B cell (primary cell): ENCODE data around the gene COBLL1. TPM values are rescaled to one million over a fixed set of nuclear protein-coding genes. Genes with fewer than 3 reads are reported as not detected.
A peak's percentile ranks its signal among the peaks of the same experiment; 100 is the strongest.

Experiments used
- ATAC-seq: fragments of 200-7000 bp; cut with Tn5 transposase; one replicate; pipeline ENCODE4 v1.10.0; 2021; ENCODE audit warnings: low read depth, mild to moderate bottlenecking, moderate number of reproducible peaks, moderate library complexity
- CTCF ChIA-PET: fragments of 350-600 bp; sonication (Branson Sonifier 250); formaldehyde crosslinking; loops from one replicate; lab custom pipeline; 2021; ENCODE audit warnings: antibody characterized with exemption, inconsistent platforms; lab: Charles Lee
- POLR2A ChIA-PET: fragments of 350-600 bp; sonication (Branson Sonifier 250); formaldehyde crosslinking; loops from one replicate; lab custom pipeline; 2021; ENCODE audit warnings: antibody characterized with exemption; lab: Charles Lee
- DNase-seq: peaks from one replicate; pipeline ENCODE4 v3.0.0; 2013
- H2AFZ ChIP-seq: 2 replicates; pipeline ENCODE4 v1.6.1; 2012; ENCODE audit warnings: mild to moderate bottlenecking, low read depth, low read length; ENCODE audit not compliant: insufficient read depth, poor library complexity, severe bottlenecking
- H3K27ac ChIP-seq, 2 donors: 1 replicate in 1 of 2; 2 replicates in 1 of 2; pipeline ENCODE4 v1.5.1; 2012 to 2013; ENCODE audit warnings: low read length in 2 of 2, mild to moderate bottlenecking in 2 of 2, moderate library complexity in 1 of 2
- H3K27me3 ChIP-seq, 4 experiments: fragments of 200-600 bp in 1 of 4; sonication (generic) in 1 of 4; replicated peaks in 1 of 4; 1 replicate in 2 of 4; 2 replicates in 2 of 4; pipeline versions ENCODE4 v1.6.1 to v1.7.0; 2013 to 2016; ENCODE audit warnings: low read length in 3 of 4, mild to moderate bottlenecking in 2 of 4, mixed read lengths in 1 of 4, moderate library complexity in 1 of 4; ENCODE audit not compliant: insufficient read depth in 4 of 4, control insufficient read depth in 3 of 4; ENCODE audit errors: control extremely low read depth in 1 of 4
- H3K36me3 ChIP-seq, 2 experiments: replicated peaks in 1 of 2; 1 replicate in 1 of 2; 2 replicates in 1 of 2; pipeline versions ENCODE4 v1.6.1 to v1.7.1; 2013; ENCODE audit warnings: low read length in 1 of 2; ENCODE audit not compliant: insufficient read depth in 2 of 2, control insufficient read depth in 1 of 2; ENCODE audit errors: control extremely low read depth in 1 of 2, extremely low read depth in 1 of 2
- H3K4me1 ChIP-seq, 2 donors: fragments of 200-600 bp in 1 of 2; sonication (generic) in 1 of 2; 1 replicate in 1 of 2; 2 replicates in 1 of 2; pipeline versions ENCODE4 v1.5.1 to v1.6.1; 2013 to 2017; ENCODE audit warnings: low read length in 2 of 2; ENCODE audit not compliant: control insufficient read depth in 2 of 2, insufficient read depth in 2 of 2
- H3K4me2 ChIP-seq: replicated peaks from 2 replicates; pipeline ENCODE3; 2012; ENCODE audit warnings: mild to moderate bottlenecking, low read depth, low read length; ENCODE audit not compliant: poor library complexity, severe bottlenecking
- H3K4me3 ChIP-seq, 5 experiments: fragments of 200-600 bp in 1 of 5; sonication (generic) in 1 of 5; 1 replicate in 3 of 5; 2 replicates in 2 of 5; pipeline versions ENCODE4 v1.5.1 to v1.7.0; 2011 to 2016; ENCODE audit warnings: low read length in 4 of 5, mild to moderate bottlenecking in 4 of 5, low read depth in 2 of 5, control low read depth in 1 of 5, moderate library complexity in 1 of 5; ENCODE audit not compliant: insufficient read depth in 1 of 5; ENCODE audit errors: control extremely low read depth in 1 of 5, extremely low read depth in 1 of 5
- H3K79me2 ChIP-seq: fragments of 200-600 bp; sonication (generic); one replicate; pipeline ENCODE4 v1.6.0; 2016; ENCODE audit warnings: low read length; ENCODE audit not compliant: control insufficient read depth, insufficient read depth
- H3K9ac ChIP-seq: fragments of 200-600 bp; sonication (generic); 2 replicates; pipeline ENCODE4 v1.6.1; 2017; ENCODE audit warnings: mild to moderate bottlenecking, low read length, moderate library complexity
- H3K9me3 ChIP-seq, 3 donors: one replicate each; pipeline versions ENCODE4 v1.6.1 to v1.7.1; 2013; ENCODE audit warnings: low read length in 2 of 3; ENCODE audit not compliant: control insufficient read depth in 2 of 3, insufficient read depth in 1 of 3; ENCODE audit errors: control extremely low read depth in 1 of 3
- H4K20me1 ChIP-seq: 2 replicates; pipeline ENCODE4 v1.6.0; 2012; ENCODE audit warnings: mild to moderate bottlenecking, low read length; ENCODE audit not compliant: insufficient read depth, control insufficient read depth, poor library complexity, severe bottlenecking
- H3K27ac Mint-ChIP-seq: one replicate; pipeline ENCODE4 v1.8.0; 2021; ENCODE audit warnings: mixed read lengths
- H3K27me3 Mint-ChIP-seq: one replicate; pipeline ENCODE4 v1.8.0; 2021; ENCODE audit warnings: mixed read lengths
- H3K4me1 Mint-ChIP-seq: one replicate; pipeline ENCODE4 v1.8.0; 2021; ENCODE audit warnings: mixed read lengths
- H3K4me3 Mint-ChIP-seq: one replicate; pipeline ENCODE4 v1.8.0; 2021; ENCODE audit warnings: mixed read lengths
- H3K9me3 Mint-ChIP-seq: one replicate; pipeline ENCODE4 v1.8.0; 2022; ENCODE audit warnings: mixed read lengths; ENCODE audit not compliant: insufficient read depth
- EZH2 ChIP-seq: IDR thresholded peaks from 2 replicates; pipeline ENCODE4 v1.6.1; 2012; ENCODE audit warnings: borderline replicate concordance, low read depth, mild to moderate bottlenecking, moderate library complexity, low read length; ENCODE audit not compliant: insufficient read depth, poor library complexity, severe bottlenecking
- WGBS: methylation state at CpG from one replicate; pipeline ENCODE4 v1.1.5; 2013; ENCODE audit warnings: missing lambda C conversion rate; ENCODE audit not compliant: insufficient coverage; 5-methylcytosine and 5-hydroxymethylcytosine counted together
- intact Hi-C: fragments of 100-400 bp; cut with micrococcal nuclease; formaldehyde crosslinking; loops from one replicate; pipeline ENCODE4 v1.10.0; 2022
- polyA plus RNA-seq: library from polyadenylated mRNA; depleted of rRNA; stranded (reverse); fragments of >200 nt; gene quantifications from 2 replicates; pipeline ENCODE4 v1.2.3, GENCODE V29; 2012
- total RNA-seq, 2 donors: library from RNA; stranded (reverse); fragments of 120-200 nt in 1 of 2; gene quantifications; 1 replicate in 1 of 2; 2 replicates in 1 of 2; pipeline versions ENCODE4 v1.2.3 to v1.2.4, GENCODE V29; 2013 to 2022
- TF ChIP-seq, protein P1 (sequence below): fragments of 200-600 bp; IDR thresholded peaks from one replicate; pipeline ENCODE4 v1.8.0; 2022; ENCODE audit warnings: antibody characterized with exemption, mild to moderate bottlenecking

The COBLL1 gene
- total and polyA plus RNA-seq, 2 donors (not counting 1 experiment from before 2014, with no cell fraction given): 45.1 to 234 TPM

- intact Hi-C loops: no loop called here
- POLR2A ChIA-PET: no interaction called here
- Histone ChIP-seq H3K36me3 (no peaks in the 10 kb centered on the region), H3K79me2 (peaks cover 90% of the 10 kb centered on the region), H3K9me3 (no peaks in the 10 kb centered on the region), H3K4me1 (peaks cover 7 to 27% of the 10 kb centered on the region in 2 donors), H2AFZ (no peak overlapping the region), H3K27me3 (no peaks in the 10 kb centered on the region), H3K27ac (no peak overlapping the region), H3K4me2 (no peak overlapping the region), H4K20me1 (peaks cover 11% of the 10 kb centered on the region), H3K4me3 (no peak overlapping the region), H3K9ac (no peak overlapping the region)
- no peak for DNase-seq
- ATAC-seq: no peak
- Mint-ChIP-seq H3K27ac (peak overlapping the region; percentile 32), H3K4me3 (no peak overlapping the region), H3K27me3 (no peaks in the 10 kb centered on the region), H3K4me1 (peaks cover 44% of the 10 kb centered on the region), H3K9me3 (no peaks in the 10 kb centered on the region)
- CTCF ChIA-PET: interaction anchor here (0.6 to 1.9 kb wide), 4 partner anchors 10 to 94 kb away, joined by 3 to 10 read pairs (median 4); partner anchors contain the start of gene COBLL1
- no CpG with 5 or more reads among the region's 4 CpGs for WGBS
- TF ChIP-seq EZH2: no peak
- TF ChIP-seq, protein P1, sequence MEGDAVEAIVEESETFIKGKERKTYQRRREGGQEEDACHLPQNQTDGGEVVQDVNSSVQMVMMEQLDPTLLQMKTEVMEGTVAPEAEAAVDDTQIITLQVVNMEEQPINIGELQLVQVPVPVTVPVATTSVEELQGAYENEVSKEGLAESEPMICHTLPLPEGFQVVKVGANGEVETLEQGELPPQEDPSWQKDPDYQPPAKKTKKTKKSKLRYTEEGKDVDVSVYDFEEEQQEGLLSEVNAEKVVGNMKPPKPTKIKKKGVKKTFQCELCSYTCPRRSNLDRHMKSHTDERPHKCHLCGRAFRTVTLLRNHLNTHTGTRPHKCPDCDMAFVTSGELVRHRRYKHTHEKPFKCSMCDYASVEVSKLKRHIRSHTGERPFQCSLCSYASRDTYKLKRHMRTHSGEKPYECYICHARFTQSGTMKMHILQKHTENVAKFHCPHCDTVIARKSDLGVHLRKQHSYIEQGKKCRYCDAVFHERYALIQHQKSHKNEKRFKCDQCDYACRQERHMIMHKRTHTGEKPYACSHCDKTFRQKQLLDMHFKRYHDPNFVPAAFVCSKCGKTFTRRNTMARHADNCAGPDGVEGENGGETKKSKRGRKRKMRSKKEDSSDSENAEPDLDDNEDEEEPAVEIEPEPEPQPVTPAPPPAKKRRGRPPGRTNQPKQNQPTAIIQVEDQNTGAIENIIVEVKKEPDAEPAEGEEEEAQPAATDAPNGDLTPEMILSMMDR: no peak
Measured at GRCh38 chr2:164831887-164832286, 9.7 kb downstream of the COBLL1 start.

GRCh38 chr2:164831180-164831579, 10.4 kb downstream of the COBLL1 start:
- Histone ChIP-seq H3K79me2 (peaks cover 91% of the 10 kb centered on the region), H3K4me2 (no peak overlapping the region), H3K4me3 (no peak overlapping the region), H3K27me3 (no peaks in the 10 kb centered on the region), H3K36me3 (no peaks in the 10 kb centered on the region), H3K4me1 (peaks cover 13 to 29% of the 10 kb centered on the region in 2 donors), H2AFZ (no peak overlapping the region), H3K9ac (no peak overlapping the region), H3K27ac (no peak overlapping the region), H3K9me3 (no peaks in the 10 kb centered on the region), H4K20me1 (peaks cover 19% of the 10 kb centered on the region)
- ChIA-PET CTCF (interaction anchor here (0.6 to 1.9 kb wide), 2 partner anchors 11 to 93 kb away, joined by 3 to 10 read pairs; partner anchors contain the start of gene COBLL1), POLR2A (interaction anchor here (0.7 kb wide), 1 partner anchor 10 kb away, joined by 3 read pairs; no protein-coding TSS in a partner anchor)
- intact Hi-C loops: no loop called here
- no peak overlapping the region for H3K4me3 Mint-ChIP-seq
- no peak overlapping the region for H3K27ac Mint-ChIP-seq
- H3K27me3 Mint-ChIP-seq: no peaks in the 10 kb centered on the region
- 100% methylated on average over 1 of the region's 1 CpG for WGBS
- H3K9me3 Mint-ChIP-seq: no peaks in the 10 kb centered on the region
- no peak for ATAC-seq
- no peak for TF ChIP-seq EZH2
- TF ChIP-seq, protein P1: no peak
- DNase-seq: no peak
- peaks cover 46% of the 10 kb centered on the region for H3K4me1 Mint-ChIP-seq
